DOHH2 (cell line): Measurements from ENCODE around the gene CEP44.

ENCODE experiments used
- EZH2phosphoT487 ChIP-seq: fragments of 200-600 bp; sonication (generic); IDR thresholded peaks from 2 replicates; pipeline ENCODE4 v1.6.1; 2017; ENCODE audit warnings: borderline replicate concordance, mild to moderate bottlenecking, antibody characterized with exemption, low read length, moderate library complexity, mixed read lengths
- TF ChIP-seq, protein P1 (sequence below): fragments of 200-600 bp; sonication (generic); IDR thresholded peaks from one replicate; pipeline ENCODE4 v1.5.1; 2014; ENCODE audit warnings: antibody characterized with exemption, mild to moderate bottlenecking, low read depth, low read length; ENCODE audit not compliant: poor library complexity, severe bottlenecking

DNA sequence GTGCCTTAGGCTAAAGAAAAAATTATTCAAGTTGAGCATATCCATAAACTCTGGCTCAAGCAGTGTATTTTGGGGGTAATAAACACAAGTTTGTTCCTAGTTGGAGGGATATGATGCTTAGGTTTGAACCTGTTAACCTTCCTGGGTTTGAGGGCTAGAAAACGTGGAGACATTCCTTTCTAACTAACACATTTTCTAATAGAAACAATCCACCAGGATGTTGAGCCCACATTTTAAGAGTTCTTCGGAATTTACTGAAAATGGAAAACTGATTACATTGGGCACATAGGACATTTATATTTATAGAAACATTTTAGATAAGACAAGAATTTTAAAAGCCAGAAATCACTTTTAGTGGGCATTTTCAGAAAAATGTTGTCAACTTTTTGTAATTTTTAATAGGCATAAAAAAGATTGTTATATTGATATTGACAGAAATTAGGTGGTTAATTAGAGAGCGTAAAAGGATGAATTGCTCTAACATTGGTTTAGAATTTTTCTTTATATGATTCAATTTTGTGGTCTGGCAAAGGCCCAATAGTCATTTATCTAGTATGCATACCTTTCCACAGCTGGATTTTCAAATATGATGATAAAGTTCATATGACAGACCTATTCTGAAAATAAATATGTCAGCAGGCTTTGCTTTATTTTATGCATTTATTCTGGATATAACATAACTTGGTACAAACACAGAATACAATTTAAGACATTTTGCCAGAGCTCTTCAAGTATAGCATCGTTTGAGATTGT, 49.2 kb downstream of the CEP44 start:
- TF ChIP-seq, protein P1, sequence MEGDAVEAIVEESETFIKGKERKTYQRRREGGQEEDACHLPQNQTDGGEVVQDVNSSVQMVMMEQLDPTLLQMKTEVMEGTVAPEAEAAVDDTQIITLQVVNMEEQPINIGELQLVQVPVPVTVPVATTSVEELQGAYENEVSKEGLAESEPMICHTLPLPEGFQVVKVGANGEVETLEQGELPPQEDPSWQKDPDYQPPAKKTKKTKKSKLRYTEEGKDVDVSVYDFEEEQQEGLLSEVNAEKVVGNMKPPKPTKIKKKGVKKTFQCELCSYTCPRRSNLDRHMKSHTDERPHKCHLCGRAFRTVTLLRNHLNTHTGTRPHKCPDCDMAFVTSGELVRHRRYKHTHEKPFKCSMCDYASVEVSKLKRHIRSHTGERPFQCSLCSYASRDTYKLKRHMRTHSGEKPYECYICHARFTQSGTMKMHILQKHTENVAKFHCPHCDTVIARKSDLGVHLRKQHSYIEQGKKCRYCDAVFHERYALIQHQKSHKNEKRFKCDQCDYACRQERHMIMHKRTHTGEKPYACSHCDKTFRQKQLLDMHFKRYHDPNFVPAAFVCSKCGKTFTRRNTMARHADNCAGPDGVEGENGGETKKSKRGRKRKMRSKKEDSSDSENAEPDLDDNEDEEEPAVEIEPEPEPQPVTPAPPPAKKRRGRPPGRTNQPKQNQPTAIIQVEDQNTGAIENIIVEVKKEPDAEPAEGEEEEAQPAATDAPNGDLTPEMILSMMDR: no peak
- TF ChIP-seq EZH2phosphoT487: no peak
